Measurements from ENCODE around the gene TMCC3.
A peak's percentile ranks its signal among the peaks of the same experiment; 100 is the strongest.
"Not testable (repeated sequence)": the region's sequence is repeated elsewhere in the genome, so short reads cannot be mapped to it uniquely, and the experiment has no call there.

Gene TMCC3

GRCh38 chr12:94650143-94651056 is at the start of gene TMCC3:
Gene TMCC3, minus strand, starts transcription at chr12:94650557. Its CDS starts 127 bp downstream, at chr12:94650430.
- DNase-seq = no peak

- DNase-seq = no peak
Measured at GRCh38 chr12:94699801-94700200, 49.4 kb upstream of the TMCC3 start.

- DNase-seq = no peak
Measured at GRCh38 chr12:94698578-94698977, 48.2 kb upstream of the TMCC3 start.

- no peak for DNase-seq
Measured at GRCh38 chr12:94697631-94698030, 47.3 kb upstream of the TMCC3 start.

- no peak for DNase-seq
Measured at GRCh38 chr12:94694732-94695131, 44.4 kb upstream of the TMCC3 start.

- DNase-seq = not testable (repeated sequence)
Measured at GRCh38 chr12:94692826-94693225, 42.5 kb upstream of the TMCC3 start.

- DNase-seq = no peak
Measured at GRCh38 chr12:94690198-94690771, 39.9 kb upstream of the TMCC3 start.

GRCh38 chr12:94689646-94690036 is 39.3 kb upstream of the TMCC3 start:
- no peak for DNase-seq

- DNase-seq = no peak
Measured at GRCh38 chr12:94689002-94689645, 38.8 kb upstream of the TMCC3 start.

- DNase-seq = no peak
Measured at GRCh38 chr12:94687891-94688290, 37.5 kb upstream of the TMCC3 start.

GRCh38 chr12:94686834-94687628 is 36.7 kb upstream of the TMCC3 start:
- DNase-seq = no peak

GRCh38 chr12:94684416-94685142 is 34.2 kb upstream of the TMCC3 start:
- DNase-seq = no peak

GRCh38 chr12:94679554-94680195 is 29.3 kb upstream of the TMCC3 start:
- no peak for DNase-seq

GRCh38 chr12:94678849-94679248 is 28.5 kb upstream of the TMCC3 start:
- DNase-seq = no peak

- no peak for DNase-seq
Measured at GRCh38 chr12:94678379-94678778, 28.0 kb upstream of the TMCC3 start.

- peak; percentile 28 for DNase-seq
Measured at GRCh38 chr12:94677778-94678177, 27.4 kb upstream of the TMCC3 start.

GRCh38 chr12:94676922-94677321 is 26.6 kb upstream of the TMCC3 start:
- no peak for DNase-seq

GRCh38 chr12:94676031-94676641 is 25.8 kb upstream of the TMCC3 start:
- DNase-seq = peak; percentile 52

GRCh38 chr12:94674835-94675234 is 24.5 kb upstream of the TMCC3 start:
- no peak for DNase-seq

GRCh38 chr12:94674051-94674451 is 23.7 kb upstream of the TMCC3 start:
- no peak for DNase-seq

- DNase-seq = no peak
Measured at GRCh38 chr12:94673496-94673895, 23.1 kb upstream of the TMCC3 start.
